HG02943 (cell line): ENCODE results near the gene MACIR.

Experiments used
- ATAC-seq: cut with Tn5 transposase; IDR thresholded peaks from one replicate; pipeline ENCODE4 v1.9.1; 2021; ENCODE audit warnings: mild to moderate bottlenecking, low read depth, moderate library complexity; ENCODE audit not compliant: unreplicated experiment

The MACIR gene

GRCh38 chr5:103244398-103244797 lies 14.2 kb upstream of the MACIR start:
- ATAC-seq, result no peak

DNA sequence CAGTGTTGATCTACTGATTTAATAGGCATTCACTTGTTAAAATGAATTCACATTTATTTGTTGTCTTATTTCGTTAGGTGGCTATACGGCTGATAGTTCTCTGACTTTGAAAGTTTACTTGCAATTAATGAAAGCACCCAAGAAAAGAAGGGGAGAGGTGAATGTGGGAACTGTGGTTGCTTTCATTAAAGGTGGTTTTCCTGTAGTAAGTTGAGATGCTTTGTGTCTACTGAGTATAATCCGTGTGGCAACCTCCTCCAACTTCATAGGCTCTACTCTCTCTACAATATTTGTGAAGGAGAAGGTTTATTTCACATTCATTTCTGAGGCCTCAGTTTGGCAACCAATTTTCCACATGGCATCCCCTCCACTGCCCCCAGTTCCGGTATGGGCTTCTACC lies 12.8 kb upstream of the MACIR start:
- no peak for ATAC-seq

DNA sequence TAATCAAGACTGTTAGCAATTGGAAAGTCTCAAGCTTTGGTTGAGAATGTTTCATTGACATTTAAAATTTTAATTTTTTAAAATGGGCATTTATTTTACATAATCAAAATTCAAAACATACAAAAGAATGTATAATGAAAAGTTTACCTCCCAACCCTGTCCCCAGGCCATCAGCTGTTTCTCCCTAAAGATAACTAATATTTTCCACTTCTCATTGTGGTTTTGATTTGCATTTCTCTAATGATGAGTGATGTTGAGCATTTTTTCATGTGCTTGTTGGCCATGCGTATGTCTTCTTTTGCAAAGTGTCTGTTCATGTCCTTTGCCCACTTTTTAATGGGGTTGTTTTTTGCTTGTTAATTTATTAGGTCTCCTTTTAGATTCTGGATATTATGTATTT lies 11.4 kb upstream of the MACIR start:
- ATAC-seq, result no peak

- ATAC-seq, result no peak
These were observed 9.5 kb upstream of the MACIR start for GRCh38 chr5:103249068-103249467.

GRCh38 chr5:103254921-103255320 lies 3.6 kb upstream of the MACIR start:
- no peak for ATAC-seq

DNA sequence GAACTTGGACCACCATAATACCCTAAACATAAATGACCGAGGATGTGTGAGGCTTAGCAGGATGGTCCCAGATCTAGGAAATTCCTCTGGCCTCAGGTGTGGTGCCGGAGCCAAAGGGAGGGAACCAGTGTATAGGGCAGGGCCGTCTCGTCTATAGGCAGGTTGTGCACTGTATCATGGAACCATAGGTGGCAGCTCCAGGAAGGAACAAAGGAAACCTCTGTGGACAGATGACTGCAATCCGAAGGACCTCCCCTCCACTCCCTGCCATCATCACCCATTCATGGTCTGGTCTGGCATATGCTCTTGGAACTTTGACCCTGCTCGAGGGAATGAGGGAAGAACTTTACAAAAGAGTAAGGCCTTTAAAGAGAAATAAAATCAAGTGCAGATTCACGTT lies 2.9 kb upstream of the MACIR start:
- ATAC-seq, result no peak

GRCh38 chr5:103256178-103256577 lies 2.4 kb upstream of the MACIR start:
- ATAC-seq, result no peak

- peak; percentile 38 for ATAC-seq
These were observed 568 bp downstream of the MACIR start for GRCh38 chr5:103258957-103259704.

- ATAC-seq, result no peak
These were observed 1.3 kb downstream of the MACIR start for GRCh38 chr5:103259705-103260355.

DNA sequence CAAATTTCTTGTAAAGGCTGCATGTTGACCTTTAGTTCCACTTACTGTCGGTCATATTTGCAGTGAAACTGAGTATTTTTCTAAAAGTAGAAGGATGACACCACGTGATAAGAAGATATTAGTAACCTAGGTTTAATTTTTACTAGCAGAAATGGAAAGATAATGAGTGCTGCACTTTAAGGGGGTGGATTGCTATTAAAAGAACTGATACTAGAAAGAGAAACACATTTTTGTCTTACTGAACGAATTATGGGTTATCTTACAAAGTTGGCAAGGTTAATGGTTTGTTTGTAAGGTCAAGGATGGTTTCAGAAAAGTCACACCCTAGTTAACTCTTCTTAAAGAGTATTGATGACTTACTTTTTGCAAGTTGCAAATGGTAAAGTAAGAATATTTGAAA lies 2.4 kb downstream of the MACIR start:
- peak; percentile 40 for ATAC-seq

DNA sequence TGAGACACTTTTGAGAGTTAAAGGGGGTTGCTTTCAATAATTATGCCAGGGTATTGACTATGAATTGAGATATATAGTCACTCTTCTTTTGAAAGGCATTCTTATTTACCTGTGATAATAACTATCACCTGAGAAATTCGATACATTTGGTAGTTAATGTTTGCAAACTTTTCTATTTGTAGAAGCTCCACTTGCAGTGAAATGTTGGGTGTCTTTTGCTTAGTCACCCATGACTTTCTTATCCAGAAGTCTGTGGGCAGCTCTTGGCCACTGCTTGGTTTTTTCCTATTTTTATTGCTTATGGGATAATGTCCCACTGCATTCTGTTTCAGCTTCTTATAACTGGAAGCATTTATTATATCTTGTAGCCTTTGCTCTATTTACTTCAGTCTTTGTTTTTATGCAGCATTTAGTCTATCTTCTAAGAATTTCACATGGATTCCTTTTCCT lies 3.9 kb downstream of the MACIR start:
- no peak for ATAC-seq

DNA sequence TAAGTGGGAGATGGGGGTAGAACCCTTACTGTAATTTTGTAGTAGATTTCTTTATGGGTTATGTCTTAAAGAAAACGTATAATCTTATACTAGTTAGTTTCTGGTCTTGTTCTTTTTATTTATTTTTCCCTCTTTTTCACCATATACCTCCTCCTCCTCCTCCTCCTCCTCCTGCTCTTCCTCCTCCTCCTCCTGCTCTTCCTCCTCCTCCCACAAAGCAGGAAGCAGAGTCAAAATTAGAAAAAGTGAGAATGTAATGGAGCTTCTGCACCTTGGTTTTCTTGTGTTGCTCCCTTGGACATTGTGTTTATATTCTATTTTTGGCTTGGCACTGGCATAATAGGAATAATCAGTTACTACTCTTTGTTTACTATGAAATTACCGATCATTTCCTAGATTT lies 4.5 kb downstream of the MACIR start:
- no peak for ATAC-seq

DNA sequence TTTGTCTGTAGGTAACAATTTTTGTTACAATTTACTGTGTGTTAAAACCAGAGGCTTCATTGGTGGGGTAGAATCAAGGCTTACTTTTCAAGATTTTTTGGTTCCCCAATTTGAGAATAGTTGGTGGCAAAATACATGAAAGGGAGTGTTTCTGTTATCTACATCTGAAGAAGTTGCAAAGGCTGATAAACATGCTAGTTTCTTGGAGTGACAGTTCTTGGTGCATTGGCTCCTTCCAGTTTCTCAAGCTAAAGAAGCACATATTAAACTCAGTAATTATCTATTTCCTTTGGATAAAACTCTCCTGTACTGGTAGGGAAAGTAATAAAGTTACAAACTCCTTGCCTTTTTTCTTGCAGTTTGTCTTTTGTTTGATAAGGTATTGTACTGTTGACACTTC lies 5.9 kb downstream of the MACIR start:
- ATAC-seq, result no peak

- no peak for ATAC-seq
These were observed 12.0 kb downstream of the MACIR start for GRCh38 chr5:103270581-103270980.

DNA sequence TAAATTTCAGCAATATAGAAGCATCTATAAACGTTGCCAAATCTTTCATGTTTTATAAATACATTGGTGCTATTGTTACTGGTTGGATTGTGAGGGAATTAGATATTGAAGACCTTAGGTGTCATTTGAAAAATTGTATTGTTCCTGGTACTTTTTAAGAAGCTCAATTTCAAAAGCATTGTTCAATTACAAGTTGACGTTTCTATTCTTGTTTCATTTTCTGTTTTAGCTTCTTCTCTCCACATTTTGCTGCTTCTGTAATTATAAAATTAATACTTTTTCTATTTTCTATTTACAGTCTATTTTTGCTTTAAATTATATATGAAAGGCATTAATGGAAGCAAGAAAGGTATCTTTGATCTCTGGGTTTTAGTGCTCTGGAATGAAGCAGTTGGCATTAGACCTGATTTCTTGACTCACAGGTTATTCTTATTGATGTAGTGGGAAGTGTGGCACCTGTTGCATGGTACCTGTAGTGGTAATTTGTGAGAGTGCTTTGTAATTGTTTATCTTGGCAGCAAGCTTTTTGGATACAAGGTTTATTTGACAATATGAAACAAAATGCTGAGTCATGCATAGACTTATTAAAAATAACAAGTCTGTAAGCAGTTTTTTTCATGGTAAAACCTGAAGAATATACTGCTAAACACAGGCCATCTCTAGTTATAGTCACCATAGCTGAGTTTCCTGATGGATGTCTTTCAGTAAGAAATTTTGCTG lies 13.2 kb downstream of the MACIR start:
- ATAC-seq, result no peak

- no peak for ATAC-seq
These were observed 13.8 kb downstream of the MACIR start for GRCh38 chr5:103272377-103272776.

- no peak for ATAC-seq
These were observed 15.4 kb downstream of the MACIR start for GRCh38 chr5:103273952-103274351.

DNA sequence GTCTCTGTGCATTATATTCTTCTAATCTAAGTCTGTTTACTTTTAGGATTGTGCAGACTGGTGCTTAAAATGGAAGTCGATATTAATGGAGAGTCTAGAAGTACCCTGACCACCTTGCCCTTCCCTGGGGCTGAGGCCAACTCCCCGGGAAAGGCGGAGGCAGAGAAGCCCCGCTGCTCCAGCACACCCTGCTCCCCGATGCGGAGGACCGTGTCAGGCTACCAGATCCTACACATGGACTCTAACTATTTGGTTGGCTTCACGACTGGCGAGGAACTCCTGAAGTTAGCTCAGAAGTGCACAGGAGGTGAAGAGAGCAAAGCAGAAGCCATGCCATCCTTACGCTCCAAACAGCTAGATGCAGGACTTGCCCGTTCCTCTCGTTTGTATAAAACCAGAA lies 17.3 kb downstream of the MACIR start:
- no peak for ATAC-seq

DNA sequence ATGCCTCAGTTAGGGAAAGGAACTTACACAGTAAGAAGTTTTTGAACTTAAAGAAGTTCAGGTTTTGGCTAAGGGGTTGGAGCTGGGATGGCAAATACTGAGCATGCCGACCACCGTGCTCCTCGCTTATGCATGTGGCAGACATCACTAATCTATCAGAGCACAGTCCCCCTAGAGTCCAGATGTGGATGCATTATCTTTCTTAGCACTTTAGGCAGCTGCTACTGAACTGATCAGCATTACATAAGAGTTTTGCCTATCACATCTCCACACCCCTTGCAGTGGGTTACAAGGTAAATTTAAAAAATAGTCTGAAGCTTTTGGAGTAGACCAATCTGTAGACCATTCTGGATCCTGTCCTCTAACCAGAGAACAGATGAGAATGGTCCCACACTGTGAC lies 22.4 kb downstream of the MACIR start:
- no peak for ATAC-seq

DNA sequence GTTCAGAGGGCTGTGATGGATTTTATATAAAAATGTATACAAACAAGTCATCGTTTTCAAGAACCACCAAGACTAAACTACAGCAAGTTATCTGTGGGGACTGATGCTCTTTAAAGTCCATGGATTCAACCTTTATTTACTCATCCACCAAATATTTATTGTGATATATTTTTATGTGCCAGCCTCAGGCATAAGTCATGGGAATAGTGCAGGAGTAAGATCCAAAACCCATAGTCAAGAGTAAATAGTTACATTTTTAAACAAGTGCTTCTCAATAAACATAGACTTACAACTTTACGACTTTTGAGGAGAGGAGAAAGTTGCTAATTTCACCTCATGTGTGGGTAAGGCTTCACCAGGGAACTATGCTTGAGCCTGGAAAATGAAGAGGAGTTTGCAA lies 24.6 kb downstream of the MACIR start:
- no peak for ATAC-seq

- ATAC-seq, result no peak
These were observed 25.3 kb downstream of the MACIR start for GRCh38 chr5:103283869-103284268.

DNA sequence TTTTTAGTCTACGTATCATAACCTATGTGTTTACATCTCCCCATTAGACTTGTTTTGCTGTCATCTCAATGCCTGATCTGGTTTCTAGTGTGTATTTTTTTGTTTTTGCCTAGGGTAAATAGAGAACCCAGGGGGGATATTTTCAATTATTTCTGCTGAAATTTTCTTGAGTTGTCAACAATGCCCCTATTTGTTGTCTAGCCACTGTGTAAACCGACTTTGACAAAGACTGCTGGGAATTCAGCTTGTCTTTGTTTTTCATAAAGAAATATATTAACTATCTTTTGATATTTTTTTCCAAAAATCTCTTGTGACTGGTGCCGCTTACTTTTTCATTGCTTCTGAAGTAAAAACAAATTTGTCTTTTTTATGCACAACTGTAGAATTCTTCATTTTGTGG lies 28.1 kb downstream of the MACIR start:
- ATAC-seq, result no peak
